K562 (cell line): ENCODE data around the gene PDE11A. TPM values are rescaled to one million over a fixed set of nuclear protein-coding genes. Genes with fewer than 3 reads are reported as not detected.
A peak's percentile ranks its signal among the peaks of the same experiment; 100 is the strongest.

Experiments
- ADNP ChIP-seq: fragments of 200-800 bp; sonication (Bioruptor generic); IDR thresholded peaks from 2 replicates; pipeline ENCODE4 v1.6.1; 2016; ENCODE audit warnings: missing genetic modification characterization, missing compliant biosample characterization
- ARID1B ChIP-seq: fragments of 450-650 bp; IDR thresholded peaks from 2 replicates; pipeline ENCODE4 v1.6.1; 2016; ENCODE audit warnings: antibody characterized with exemption, mild to moderate bottlenecking, inconsistent platforms
- CBX2 ChIP-seq: fragments of 200-600 bp; sonication (generic); IDR thresholded peaks from one replicate; pipeline ENCODE4 v1.6.1; 2012; ENCODE audit warnings: mild to moderate bottlenecking, low read length, inconsistent platforms; ENCODE audit not compliant: insufficient read depth, poor library complexity, severe bottlenecking
- ILK ChIP-seq: fragments of 450-650 bp; IDR thresholded peaks from 2 replicates; pipeline ENCODE4 v1.6.1; 2016; ENCODE audit warnings: missing genetic modification characterization, low read depth, mild to moderate bottlenecking, missing compliant biosample characterization, moderate library complexity, borderline replicate concordance
- KLF1 ChIP-seq: fragments of 450-650 bp; IDR thresholded peaks from 2 replicates; pipeline ENCODE4 v1.6.1; 2016; ENCODE audit warnings: missing genetic modification characterization, missing compliant biosample characterization
- L3MBTL2 ChIP-seq: fragments of 450-650 bp; IDR thresholded peaks from 2 replicates; pipeline ENCODE4 v1.6.1; 2016; ENCODE audit warnings: mild to moderate bottlenecking, moderate library complexity
- NCOA1 ChIP-seq: fragments of 450-650 bp; IDR thresholded peaks from 2 replicates; pipeline ENCODE4 v1.6.1; 2016; ENCODE audit warnings: low read depth
- PHF8 ChIP-seq: fragments of 200-600 bp; sonication (generic); IDR thresholded peaks from 2 replicates; pipeline ENCODE4 v1.6.1; 2012; ENCODE audit warnings: mixed run types, mild to moderate bottlenecking, inconsistent platforms, low read length, moderate library complexity, borderline replicate concordance
- POLR2AphosphoS5 ChIP-seq: IDR thresholded peaks from 2 replicates; pipeline ENCODE4 v1.6.1; 2011; ENCODE audit warnings: mild to moderate bottlenecking, low read depth, low read length, moderate library complexity; ENCODE audit not compliant: control insufficient read depth, insufficient read depth
- RBBP5 ChIP-seq: fragments of 200-600 bp; sonication (generic); IDR thresholded peaks from 2 replicates; pipeline ENCODE4 v1.6.1; 2012; ENCODE audit warnings: borderline replicate concordance, mild to moderate bottlenecking, low read length, control low read depth, inconsistent platforms; ENCODE audit not compliant: insufficient read depth, poor library complexity, severe bottlenecking
- RBM14 ChIP-seq: fragments of 200-400 bp; formaldehyde crosslinking; IDR thresholded peaks from 2 replicates; pipeline ENCODE4 v1.6.1; 2018; ENCODE audit warnings: low read depth, mild to moderate bottlenecking, low read length, moderate library complexity, borderline replicate concordance; ENCODE audit not compliant: insufficient read depth
- RBM15 ChIP-seq: fragments of 200-400 bp; formaldehyde crosslinking; IDR thresholded peaks from 2 replicates; pipeline ENCODE4 v1.6.1; 2018; ENCODE audit warnings: mild to moderate bottlenecking, low read length, moderate library complexity; ENCODE audit not compliant: insufficient read depth
- RBM17 ChIP-seq: fragments of 200-400 bp; formaldehyde crosslinking; IDR thresholded peaks from 2 replicates; pipeline ENCODE4 v1.6.1; 2017; ENCODE audit warnings: low read depth, mild to moderate bottlenecking, low read length, borderline replicate concordance
- TAF9B ChIP-seq: fragments of 450-650 bp; IDR thresholded peaks from 2 replicates; pipeline ENCODE4 v1.6.1; 2018; ENCODE audit warnings: mild to moderate bottlenecking; ENCODE audit not compliant: partially characterized antibody
- TCF7 ChIP-seq: sonication (generic); IDR thresholded peaks from 2 replicates; pipeline ENCODE4 v1.6.1; 2016; ENCODE audit warnings: antibody characterized with exemption, borderline replicate concordance
- TGIF2 ChIP-seq: sonication (generic); formaldehyde crosslinking; IDR thresholded peaks from 2 replicates; pipeline ENCODE4 v1.8.1; 2022; ENCODE audit warnings: mild to moderate bottlenecking, missing genetic modification reagents, moderate library complexity
- ZNF140 ChIP-seq: fragments of 250-450 bp; sonication (Bioruptor Pico); IDR thresholded peaks from 2 replicates; pipeline ENCODE4 v1.8.0; 2021; ENCODE audit warnings: moderate library complexity, mild to moderate bottlenecking, inconsistent platforms
- ZNF354B ChIP-seq: fragments of 250-450 bp; sonication (Bioruptor Pico); IDR thresholded peaks from 2 replicates; pipeline ENCODE4 v1.4.0; 2020
- ZNF561 ChIP-seq: fragments of 450-650 bp; formaldehyde crosslinking; conservative IDR thresholded peaks from 2 replicates; pipeline ENCODE4 v1.4.0; 2020; ENCODE audit warnings: mild to moderate bottlenecking, moderate library complexity
- ZNF57 ChIP-seq: fragments of 450-650 bp; formaldehyde crosslinking; IDR thresholded peaks from 2 replicates; pipeline ENCODE4 v1.4.0; 2020; ENCODE audit warnings: mild to moderate bottlenecking, moderate library complexity
- polyA plus RNA-seq, 8 experiments: library from polyadenylated mRNA; depleted of rRNA in 4 of 8; stranded (reverse) in 5 of 8; unstranded in 3 of 8; fragments of >200 nt; fragmentation: Nextera tagmentation in 2 of 8; fragmentation: Illumina TruSeq in 1 of 8; extraction: Ambion mirVana in 2 of 8; extraction: Trizol in 1 of 8; gene quantifications; 2 replicates each; pipeline versions ENCODE4 v1.2.1 to v1.2.3, GENCODE V29; 2011 to 2014; ENCODE audit warnings: inconsistent platforms in 1 of 8, missing spikeins in 1 of 8
- total RNA-seq, 7 experiments: library from RNA; depleted of rRNA in 6 of 7; stranded (reverse); fragments of >200 nt in 6 of 7; fragmentation: Illumina TruSeq in 2 of 7; extraction: Trizol in 2 of 7; gene quantifications; 2 replicates each; pipeline versions ENCODE4 v1.2.1 to v1.2.3, GENCODE V29; 2011 to 2021; ENCODE audit warnings: low replicate concordance in 1 of 7
- TF ChIP-seq, protein P1 (sequence below): IDR thresholded peaks from 3 replicates; pipeline ENCODE4 v1.6.1; 2011; ENCODE audit warnings: borderline replicate concordance, mild to moderate bottlenecking, moderate library complexity; ENCODE audit not compliant: insufficient read length; ENCODE audit errors: extremely low read depth
- TF ChIP-seq, protein P2 (sequence below): sonication (generic); formaldehyde crosslinking; IDR thresholded peaks from 2 replicates; pipeline ENCODE4 v1.8.0; 2022; ENCODE audit warnings: mild to moderate bottlenecking, missing genetic modification reagents, borderline replicate concordance

PDE11A gene
- total and polyA plus RNA-seq, 9 of the 15 experiments (the other 6 are each of a cell fraction or from before 2014, with no cell fraction given), result 3.2 to 22.1 (median 5.7) TPM

DNA sequence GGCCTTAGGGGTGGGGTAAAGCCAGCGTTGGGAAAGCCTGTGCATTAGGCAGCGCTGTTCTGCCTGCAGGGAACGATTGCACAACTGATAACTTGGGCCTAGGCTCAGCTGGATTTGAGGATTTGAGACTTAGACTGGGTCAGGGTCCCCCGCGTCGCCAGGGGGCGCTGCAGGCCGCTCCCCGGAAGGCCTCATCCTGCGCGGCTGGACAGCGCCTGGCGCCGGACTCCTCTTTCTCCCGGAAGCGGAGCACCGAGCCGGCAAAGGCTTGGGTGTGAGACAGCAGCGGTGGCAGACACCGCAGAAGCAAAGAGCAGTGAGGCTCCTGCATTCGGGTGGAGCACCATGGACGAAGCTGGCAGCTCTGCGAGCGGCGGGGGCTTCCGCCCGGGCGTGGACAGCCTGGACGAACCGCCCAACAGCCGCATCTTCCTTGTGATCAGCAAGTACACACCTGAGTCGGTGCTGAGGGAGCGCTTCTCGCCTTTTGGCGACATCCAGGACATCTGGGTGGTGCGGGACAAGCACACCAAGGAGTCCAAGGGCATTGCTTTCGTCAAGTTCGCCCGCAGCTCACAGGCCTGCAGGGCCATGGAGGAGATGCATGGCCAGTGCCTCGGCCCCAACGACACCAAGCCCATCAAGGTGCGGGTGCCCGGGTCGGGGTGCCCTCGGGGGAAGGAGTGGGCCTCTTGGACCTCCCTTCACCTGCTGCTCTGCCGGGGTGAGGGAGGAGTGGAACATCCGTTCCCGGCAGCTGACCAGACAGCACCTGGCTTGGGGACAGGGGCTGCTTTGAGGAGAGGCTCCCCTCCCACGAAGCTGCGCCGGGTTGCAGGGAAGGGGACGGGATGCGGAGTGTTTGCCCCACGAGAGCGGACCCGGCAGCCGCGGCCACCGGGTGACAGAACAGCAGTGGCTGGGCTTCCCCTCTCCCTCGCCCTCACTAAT, 39.9 kb upstream of the PDE11A start, which contains the start of gene RBM45 (continued):
- TF ChIP-seq, protein P1, sequence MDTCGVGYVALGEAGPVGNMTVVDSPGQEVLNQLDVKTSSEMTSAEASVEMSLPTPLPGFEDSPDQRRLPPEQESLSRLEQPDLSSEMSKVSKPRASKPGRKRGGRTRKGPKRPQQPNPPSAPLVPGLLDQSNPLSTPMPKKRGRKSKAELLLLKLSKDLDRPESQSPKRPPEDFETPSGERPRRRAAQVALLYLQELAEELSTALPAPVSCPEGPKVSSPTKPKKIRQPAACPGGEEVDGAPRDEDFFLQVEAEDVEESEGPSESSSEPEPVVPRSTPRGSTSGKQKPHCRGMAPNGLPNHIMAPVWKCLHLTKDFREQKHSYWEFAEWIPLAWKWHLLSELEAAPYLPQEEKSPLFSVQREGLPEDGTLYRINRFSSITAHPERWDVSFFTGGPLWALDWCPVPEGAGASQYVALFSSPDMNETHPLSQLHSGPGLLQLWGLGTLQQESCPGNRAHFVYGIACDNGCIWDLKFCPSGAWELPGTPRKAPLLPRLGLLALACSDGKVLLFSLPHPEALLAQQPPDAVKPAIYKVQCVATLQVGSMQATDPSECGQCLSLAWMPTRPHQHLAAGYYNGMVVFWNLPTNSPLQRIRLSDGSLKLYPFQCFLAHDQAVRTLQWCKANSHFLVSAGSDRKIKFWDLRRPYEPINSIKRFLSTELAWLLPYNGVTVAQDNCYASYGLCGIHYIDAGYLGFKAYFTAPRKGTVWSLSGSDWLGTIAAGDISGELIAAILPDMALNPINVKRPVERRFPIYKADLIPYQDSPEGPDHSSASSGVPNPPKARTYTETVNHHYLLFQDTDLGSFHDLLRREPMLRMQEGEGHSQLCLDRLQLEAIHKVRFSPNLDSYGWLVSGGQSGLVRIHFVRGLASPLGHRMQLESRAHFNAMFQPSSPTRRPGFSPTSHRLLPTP, result no peak
- no peak for TF ChIP-seq ZNF354B
- no peak for TF ChIP-seq RBM14
- TF ChIP-seq RBM15, result no peak
- TF ChIP-seq ZNF57 (CRISPR knock-in tag), result no peak
- no peak for TF ChIP-seq CBX2
- peak; percentile 95 for TF ChIP-seq PHF8
- no peak for TF ChIP-seq ZNF140 (CRISPR knock-in tag)
- TF ChIP-seq L3MBTL2, result peak; percentile 78
- no peak for TF ChIP-seq ZNF561 (CRISPR knock-in tag)
- TF ChIP-seq TGIF2 (CRISPR knock-in tag), result peak; percentile 52; the same call in 1 of the 2 replicates
- TF ChIP-seq RBM17, result no peak
- TF ChIP-seq ARID1B, result peak; percentile 51; the same call in 1 of the 2 replicates
- no peak for TF ChIP-seq TCF7
- TF ChIP-seq POLR2AphosphoS5, result peak; percentile 86
- no peak; the same call in 1 of the 2 replicates for TF ChIP-seq KLF1 (tag)
- TF ChIP-seq, protein P2, sequence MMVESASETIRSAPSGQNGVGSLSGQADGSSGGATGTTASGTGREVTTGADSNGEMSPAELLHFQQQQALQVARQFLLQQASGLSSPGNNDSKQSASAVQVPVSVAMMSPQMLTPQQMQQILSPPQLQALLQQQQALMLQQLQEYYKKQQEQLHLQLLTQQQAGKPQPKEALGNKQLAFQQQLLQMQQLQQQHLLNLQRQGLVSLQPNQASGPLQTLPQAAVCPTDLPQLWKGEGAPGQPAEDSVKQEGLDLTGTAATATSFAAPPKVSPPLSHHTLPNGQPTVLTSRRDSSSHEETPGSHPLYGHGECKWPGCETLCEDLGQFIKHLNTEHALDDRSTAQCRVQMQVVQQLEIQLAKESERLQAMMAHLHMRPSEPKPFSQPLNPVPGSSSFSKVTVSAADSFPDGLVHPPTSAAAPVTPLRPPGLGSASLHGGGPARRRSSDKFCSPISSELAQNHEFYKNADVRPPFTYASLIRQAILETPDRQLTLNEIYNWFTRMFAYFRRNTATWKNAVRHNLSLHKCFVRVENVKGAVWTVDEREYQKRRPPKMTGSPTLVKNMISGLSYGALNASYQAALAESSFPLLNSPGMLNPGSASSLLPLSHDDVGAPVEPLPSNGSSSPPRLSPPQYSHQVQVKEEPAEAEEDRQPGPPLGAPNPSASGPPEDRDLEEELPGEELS (CRISPR knock-in tag), result no peak
- peak; percentile 67 for TF ChIP-seq TAF9B
- TF ChIP-seq ADNP (tag), result no peak
- TF ChIP-seq RBBP5, result peak; percentile 94
- 0 out of 2 replicates have a peak, but pooled peaks have one; percentile 28 for TF ChIP-seq NCOA1
- no peak for TF ChIP-seq ILK (tag)
